HG03196 (cell line): Measurements from ENCODE around the gene PLCG2.
"Not testable (repeated sequence)": the region's sequence is repeated elsewhere in the genome, so short reads cannot be mapped to it uniquely, and the experiment has no call there.

Experiments used
- ATAC-seq: cut with Tn5 transposase; IDR thresholded peaks from one replicate; pipeline ENCODE4 v1.9.1; 2021; ENCODE audit not compliant: unreplicated experiment

Gene PLCG2

GRCh38 chr16:81786868-81787267, 7.8 kb downstream of the PLCG2 start:
- ATAC-seq = no peak

- no peak for ATAC-seq
These were observed 8.6 kb downstream of the PLCG2 start for GRCh38 chr16:81787659-81788058.

- ATAC-seq = no peak
These were observed 11.2 kb downstream of the PLCG2 start for GRCh38 chr16:81790277-81790676.

- no peak for ATAC-seq
These were observed 11.8 kb downstream of the PLCG2 start for GRCh38 chr16:81790830-81791435.

- ATAC-seq = no peak
These were observed 13.7 kb downstream of the PLCG2 start for GRCh38 chr16:81792828-81793227.

GRCh38 chr16:81795193-81795592, 16.1 kb downstream of the PLCG2 start:
- no peak for ATAC-seq

GRCh38 chr16:81796035-81796434, 16.9 kb downstream of the PLCG2 start:
- ATAC-seq = no peak

- no peak for ATAC-seq
These were observed 17.7 kb downstream of the PLCG2 start for GRCh38 chr16:81796583-81797346.

- ATAC-seq = peak; percentile 61
These were observed 18.4 kb downstream of the PLCG2 start for GRCh38 chr16:81797443-81797842.

- ATAC-seq = peak; percentile 61
These were observed 19.4 kb downstream of the PLCG2 start for GRCh38 chr16:81798311-81799137.

- no peak for ATAC-seq
These were observed 20.0 kb downstream of the PLCG2 start for GRCh38 chr16:81799138-81799504.

GRCh38 chr16:81801724-81802123, 22.6 kb downstream of the PLCG2 start:
- not testable (repeated sequence) for ATAC-seq

GRCh38 chr16:81803332-81803731, 24.2 kb downstream of the PLCG2 start:
- ATAC-seq = no peak

- ATAC-seq = no peak
These were observed 25.1 kb downstream of the PLCG2 start for GRCh38 chr16:81804134-81804610.

- ATAC-seq = no peak
These were observed 27.6 kb downstream of the PLCG2 start for GRCh38 chr16:81806696-81807095.

- ATAC-seq = no peak
These were observed 28.8 kb downstream of the PLCG2 start for GRCh38 chr16:81807767-81808358.

- peak; percentile 68 for ATAC-seq
These were observed 29.9 kb downstream of the PLCG2 start for GRCh38 chr16:81808933-81809480.

GRCh38 chr16:81809567-81809966, 30.5 kb downstream of the PLCG2 start:
- no peak for ATAC-seq

GRCh38 chr16:81810361-81810760, 31.3 kb downstream of the PLCG2 start:
- no peak for ATAC-seq

GRCh38 chr16:81810894-81811538, 31.9 kb downstream of the PLCG2 start:
- peak; percentile 36 for ATAC-seq
